ENCODE measurements around the gene ST14.

ST14 gene

DNA sequence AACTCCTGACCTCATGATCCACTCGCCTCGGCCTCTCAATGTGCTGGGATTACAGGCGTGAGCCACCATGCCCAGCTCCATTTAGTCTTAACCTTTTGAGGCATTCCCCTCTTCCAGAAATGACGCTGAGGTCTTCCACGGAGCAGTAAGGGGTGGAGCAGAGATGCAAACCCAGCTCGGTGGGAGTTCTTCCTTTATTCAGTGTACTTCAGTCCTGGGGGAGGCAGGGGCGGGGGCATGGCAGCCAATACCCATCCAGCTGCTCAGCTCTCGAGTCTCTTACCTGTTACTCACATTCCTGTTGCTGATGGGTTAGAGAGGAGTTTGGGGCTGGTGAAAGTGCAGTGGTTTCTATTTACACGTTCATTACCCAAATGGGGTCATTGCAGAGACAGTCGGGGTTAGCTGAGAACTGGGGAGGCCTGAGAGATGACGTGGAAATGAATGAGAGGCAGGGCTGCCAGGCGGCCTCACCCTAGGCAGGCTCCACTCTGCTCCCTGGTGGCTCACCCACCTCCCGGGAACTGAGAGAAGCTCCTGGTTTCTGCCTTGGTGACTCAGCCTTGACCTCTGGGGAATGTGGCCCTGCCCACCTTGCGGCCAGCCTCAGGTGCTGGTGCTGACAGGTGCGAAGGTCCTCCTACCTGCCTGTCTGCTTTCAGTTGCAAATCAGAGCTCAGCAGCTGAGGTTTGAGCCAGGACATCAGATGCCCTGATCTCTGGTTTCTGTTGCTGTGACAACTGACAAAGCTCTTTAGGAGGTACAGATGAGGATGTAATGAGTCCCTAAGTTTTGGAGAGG, 13.4 kb upstream of the ST14 start:
- DNase-seq (ENCODE audit: low spot score), result no peak
- TF ChIP-seq, protein P1, sequence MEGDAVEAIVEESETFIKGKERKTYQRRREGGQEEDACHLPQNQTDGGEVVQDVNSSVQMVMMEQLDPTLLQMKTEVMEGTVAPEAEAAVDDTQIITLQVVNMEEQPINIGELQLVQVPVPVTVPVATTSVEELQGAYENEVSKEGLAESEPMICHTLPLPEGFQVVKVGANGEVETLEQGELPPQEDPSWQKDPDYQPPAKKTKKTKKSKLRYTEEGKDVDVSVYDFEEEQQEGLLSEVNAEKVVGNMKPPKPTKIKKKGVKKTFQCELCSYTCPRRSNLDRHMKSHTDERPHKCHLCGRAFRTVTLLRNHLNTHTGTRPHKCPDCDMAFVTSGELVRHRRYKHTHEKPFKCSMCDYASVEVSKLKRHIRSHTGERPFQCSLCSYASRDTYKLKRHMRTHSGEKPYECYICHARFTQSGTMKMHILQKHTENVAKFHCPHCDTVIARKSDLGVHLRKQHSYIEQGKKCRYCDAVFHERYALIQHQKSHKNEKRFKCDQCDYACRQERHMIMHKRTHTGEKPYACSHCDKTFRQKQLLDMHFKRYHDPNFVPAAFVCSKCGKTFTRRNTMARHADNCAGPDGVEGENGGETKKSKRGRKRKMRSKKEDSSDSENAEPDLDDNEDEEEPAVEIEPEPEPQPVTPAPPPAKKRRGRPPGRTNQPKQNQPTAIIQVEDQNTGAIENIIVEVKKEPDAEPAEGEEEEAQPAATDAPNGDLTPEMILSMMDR (IDR thresholded peaks at IDR 0.05; ENCODE audit: extremely low read depth, missing control alignments), result no peak

DNA sequence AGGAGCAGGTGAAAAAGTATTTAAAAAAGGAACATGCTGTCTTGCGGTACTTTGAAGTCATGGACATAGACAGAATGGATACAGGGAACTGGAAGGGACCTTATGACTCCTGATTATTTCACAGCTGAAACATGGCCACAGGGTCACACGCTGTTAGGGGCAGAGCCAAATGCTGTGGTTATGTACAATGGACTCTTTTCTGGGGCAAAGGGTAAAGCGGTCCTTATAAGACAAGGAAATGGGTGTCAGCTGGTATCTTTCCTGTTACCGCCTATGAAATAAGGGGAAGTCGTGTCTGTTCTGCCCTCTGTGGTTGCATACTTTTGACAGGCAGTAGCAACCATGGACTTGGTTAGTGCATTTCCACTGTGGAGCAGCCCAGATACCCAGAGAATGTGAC, 12.8 kb upstream of the ST14 start:
- DNase-seq (ENCODE audit: low spot score), result no peak
- TF ChIP-seq, protein P1 (IDR thresholded peaks at IDR 0.05; ENCODE audit: extremely low read depth, missing control alignments), result no peak

DNA sequence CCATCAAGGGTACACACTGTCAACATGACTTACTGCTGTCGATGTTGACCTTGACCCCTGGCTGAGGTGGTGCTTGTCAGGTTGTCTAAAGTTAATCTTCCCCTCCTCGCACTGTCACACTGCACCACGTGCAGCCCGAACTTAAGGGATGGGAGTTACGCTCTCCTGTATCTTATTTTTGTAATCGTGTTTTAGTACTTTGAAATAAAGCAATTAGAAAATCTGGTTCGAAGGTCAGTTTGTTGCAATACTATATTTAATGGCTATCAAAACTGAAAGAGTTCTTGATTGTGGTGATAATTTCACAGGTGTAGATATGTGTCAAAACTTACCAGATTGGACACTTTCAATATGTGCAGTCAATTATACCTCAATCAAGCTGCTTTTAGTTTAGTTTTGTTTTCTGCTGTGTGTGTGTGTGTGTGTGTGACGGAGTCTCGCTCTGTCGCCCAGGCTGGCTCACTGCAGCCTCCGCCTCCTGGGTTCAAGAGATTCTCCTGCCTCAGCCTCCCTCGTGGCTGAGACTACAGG, 10.7 kb upstream of the ST14 start:
- TF ChIP-seq, protein P1 (IDR thresholded peaks at IDR 0.05; ENCODE audit: extremely low read depth, missing control alignments), result no peak
- no peak for DNase-seq (ENCODE audit: low spot score)

DNA sequence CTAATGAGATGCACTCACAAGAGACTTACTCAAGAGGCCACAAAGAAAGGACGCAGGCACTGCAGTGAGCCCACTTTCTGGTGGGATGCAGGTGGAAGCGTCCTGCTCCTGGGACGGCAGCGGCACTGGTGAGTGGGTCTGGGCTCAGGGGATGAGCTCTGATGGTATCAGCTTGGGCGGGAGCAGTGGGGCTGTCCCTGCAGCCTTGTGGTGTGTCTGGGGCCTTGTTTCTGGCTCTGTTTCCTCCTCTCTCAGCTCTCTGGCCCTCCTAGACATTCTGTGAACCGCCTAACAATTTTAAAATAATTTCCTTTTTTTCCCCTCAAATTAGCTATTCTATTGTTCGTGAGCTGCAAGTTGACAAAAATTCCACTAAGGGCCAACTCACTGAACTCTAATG, 8.8 kb upstream of the ST14 start:
- peak; percentile 50 for DNase-seq (ENCODE audit: low spot score)
- TF ChIP-seq, protein P1 (IDR thresholded peaks at IDR 0.05; ENCODE audit: extremely low read depth, missing control alignments), result no peak

DNA sequence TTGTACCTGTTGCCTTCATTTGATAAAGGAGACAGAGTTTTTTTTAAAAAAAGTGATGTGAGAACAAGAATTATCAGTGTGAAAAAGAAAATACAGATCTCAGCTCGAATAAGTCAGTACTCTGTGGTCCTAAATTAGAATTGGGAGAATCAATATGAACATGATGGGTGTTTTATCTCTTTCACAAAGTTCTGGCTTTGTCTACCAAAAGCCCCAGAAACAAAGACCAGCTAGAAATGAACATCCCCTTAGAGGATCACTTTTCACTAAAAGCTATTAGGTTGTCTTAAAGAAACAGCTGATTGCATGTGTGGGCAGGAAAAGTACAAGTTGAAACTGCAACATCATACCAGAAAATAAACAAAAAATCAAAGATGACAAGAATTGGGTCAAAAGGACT, 8.4 kb upstream of the ST14 start:
- TF ChIP-seq, protein P1 (IDR thresholded peaks at IDR 0.05; ENCODE audit: extremely low read depth, missing control alignments), result no peak
- peak; percentile 60 for DNase-seq (ENCODE audit: low spot score)

DNA sequence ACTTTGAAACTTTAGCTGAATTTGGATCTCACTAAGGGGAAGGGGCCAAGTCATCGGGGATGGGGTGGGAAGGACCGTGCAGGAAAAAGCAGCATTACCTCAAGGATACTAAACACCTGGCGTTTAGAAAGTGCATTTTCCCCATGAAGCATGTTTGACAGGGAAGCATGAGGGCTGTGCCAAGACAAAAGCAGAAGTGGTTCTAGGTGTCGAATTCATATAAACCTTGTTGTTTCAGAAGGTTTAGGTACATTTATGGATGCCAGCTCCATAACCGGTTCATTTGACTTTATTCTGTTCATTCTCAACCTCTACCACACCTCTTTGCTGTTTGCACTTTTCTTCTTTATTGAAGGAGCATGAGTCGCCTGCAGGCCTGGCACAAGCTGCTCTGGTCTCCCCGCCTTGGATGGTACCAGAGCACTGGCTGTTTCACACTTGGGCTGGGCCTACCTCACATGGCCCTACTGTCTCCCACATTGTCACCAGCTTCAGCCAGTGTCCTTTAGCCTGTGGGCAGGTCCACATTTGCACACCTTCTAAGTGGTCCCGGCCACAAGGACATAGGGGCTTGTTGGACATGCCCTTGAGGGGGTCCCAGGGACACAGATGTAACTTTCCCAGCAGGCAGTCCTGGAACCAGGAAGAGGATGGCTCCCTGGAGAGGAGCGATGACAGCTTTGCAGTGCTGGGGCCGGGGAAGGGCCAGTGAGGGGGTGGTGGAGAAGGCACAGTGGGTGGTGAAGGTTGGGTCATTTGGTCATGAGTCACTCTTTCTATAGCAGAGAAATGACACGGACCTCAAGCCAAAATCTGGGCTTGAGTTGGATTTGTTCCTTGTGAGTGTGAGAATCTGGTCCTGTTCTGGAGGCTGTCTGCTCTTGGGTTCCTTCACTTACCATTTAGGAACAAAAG, 3.2 kb upstream of the ST14 start:
- DNase-seq (ENCODE audit: low spot score), result no peak
- TF ChIP-seq, protein P1 (IDR thresholded peaks at IDR 0.05; ENCODE audit: extremely low read depth, missing control alignments), result no peak

DNA sequence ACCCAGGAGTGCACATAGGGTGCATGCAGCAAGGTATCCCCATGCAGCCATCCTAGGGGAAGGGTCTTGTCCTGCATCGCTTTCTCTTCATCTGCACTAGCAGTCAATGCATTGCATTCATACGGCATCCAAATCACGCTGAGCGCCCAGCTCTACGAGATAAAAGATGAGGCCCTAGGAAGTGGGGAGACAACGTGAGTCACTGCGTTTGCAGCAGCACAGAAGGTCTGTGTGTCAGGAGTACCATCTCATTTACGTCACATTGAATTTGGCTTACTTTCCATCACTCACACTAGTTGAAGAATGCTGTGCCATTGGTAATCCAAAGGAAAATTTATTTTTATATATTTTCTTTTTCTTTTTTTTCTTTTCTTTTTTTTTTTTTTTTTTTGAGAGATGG, 2.5 kb upstream of the ST14 start:
- no peak for DNase-seq (ENCODE audit: low spot score)
- TF ChIP-seq, protein P1 (IDR thresholded peaks at IDR 0.05; ENCODE audit: extremely low read depth, missing control alignments), result no peak

All from GM20000 (cell line).